ENCODE data around the gene ALG12. TPM values are rescaled to one million over a fixed set of nuclear protein-coding genes. Genes with fewer than 3 reads are reported as not detected.

ALG12 gene
- polyA plus RNA-seq, 1 donor from 2014 or later = 14.3 TPM

GRCh38 chr22:49958931-49959781, 40.9 kb upstream of the ALG12 start:
- peak overlapping the region; percentile 84 for H3K4me3 ChIP-seq (ENCODE audit: low read length)
- H3K9me2 ChIP-seq (ENCODE audit: insufficient read depth, low read length) = no peaks in the 10 kb centered on the region
- H4K20me1 ChIP-seq (ENCODE audit: insufficient read depth) = no peaks in the 10 kb centered on the region
- no peak for TF ChIP-seq CTCF (IDR thresholded peaks at IDR 0.05; ENCODE audit: poor library complexity, severe bottlenecking)
- TF ChIP-seq MXI1 (conservative IDR thresholded peaks at IDR 0.05; ENCODE audit: poor library complexity, severe bottlenecking) = no peak
- no peak for TF ChIP-seq RAD21 (conservative IDR thresholded peaks at IDR 0.05)
- TF ChIP-seq EP300 (conservative IDR thresholded peaks at IDR 0.05; ENCODE audit: poor library complexity, severe bottlenecking) = no peak
- TF ChIP-seq EZH2 (IDR thresholded peaks at IDR 0.05; ENCODE audit: borderline replicate concordance, insufficient read depth, low read length, poor library complexity, severe bottlenecking) = no peak
- TF ChIP-seq POLR2AphosphoS5 (IDR thresholded peaks at IDR 0.05) = no peak
- TF ChIP-seq TAF1 (IDR thresholded peaks at IDR 0.05; ENCODE audit: low read depth) = no peak
- TF ChIP-seq REST (IDR thresholded peaks at IDR 0.05; ENCODE audit: borderline replicate concordance) = no peak
- no peak overlapping the region for H3K9ac ChIP-seq (ENCODE audit: low read length)
- no peaks in the 10 kb centered on the region for H3K27me3 ChIP-seq (ENCODE audit: insufficient read depth, low read depth, low read length)
- no peak overlapping the region for H3K27ac ChIP-seq (ENCODE audit: low read length)
- H3K4me2 ChIP-seq (ENCODE audit: low read length) = no peak overlapping the region
- no peaks in the 10 kb centered on the region for H3F3A ChIP-seq (ENCODE audit: insufficient read depth, low read length, poor library complexity, severe bottlenecking)
- H3K79me2 ChIP-seq (replicated peaks; ENCODE audit: insufficient read depth, low read length) = no peaks in the 10 kb centered on the region
- H3K9me3 ChIP-seq (ENCODE audit: low read length) = no peaks in the 10 kb centered on the region
- no peaks in the 10 kb centered on the region for H3K36me3 ChIP-seq (ENCODE audit: insufficient read depth, low read length)
- no peak overlapping the region for H2AFZ ChIP-seq (ENCODE audit: low read depth, low read length)

GRCh38 chr22:49958366-49958921, 40.2 kb upstream of the ALG12 start:
- H3K27ac ChIP-seq (ENCODE audit: low read length) = no peak overlapping the region
- no peak overlapping the region for H2AFZ ChIP-seq (ENCODE audit: low read depth, low read length)
- H3K79me2 ChIP-seq (replicated peaks; ENCODE audit: insufficient read depth, low read length) = no peaks in the 10 kb centered on the region
- H3K36me3 ChIP-seq (ENCODE audit: insufficient read depth, low read length) = no peaks in the 10 kb centered on the region
- H4K20me1 ChIP-seq (ENCODE audit: insufficient read depth) = no peaks in the 10 kb centered on the region
- H3K4me2 ChIP-seq (ENCODE audit: low read length) = no peak overlapping the region
- H3K9ac ChIP-seq (ENCODE audit: low read length) = no peak overlapping the region
- no peaks in the 10 kb centered on the region for H3K9me2 ChIP-seq (ENCODE audit: insufficient read depth, low read length)
- H3K4me3 ChIP-seq (ENCODE audit: low read length) = no peak overlapping the region
- H3F3A ChIP-seq (ENCODE audit: insufficient read depth, low read length, poor library complexity, severe bottlenecking) = no peaks in the 10 kb centered on the region
- TF ChIP-seq CTCF (IDR thresholded peaks at IDR 0.05; ENCODE audit: poor library complexity, severe bottlenecking) = no peak
- TF ChIP-seq EP300 (conservative IDR thresholded peaks at IDR 0.05; ENCODE audit: poor library complexity, severe bottlenecking) = no peak
- TF ChIP-seq SMC3 (conservative IDR thresholded peaks at IDR 0.05; ENCODE audit: poor library complexity) = no peak
- TF ChIP-seq EZH2 (IDR thresholded peaks at IDR 0.05; ENCODE audit: borderline replicate concordance, insufficient read depth, low read length, poor library complexity, severe bottlenecking) = no peak
- no peak for TF ChIP-seq TAF1 (IDR thresholded peaks at IDR 0.05; ENCODE audit: low read depth)
- TF ChIP-seq REST (IDR thresholded peaks at IDR 0.05; ENCODE audit: borderline replicate concordance) = no peak
- no peak for TF ChIP-seq POLR2AphosphoS5 (IDR thresholded peaks at IDR 0.05)
- no peak for TF ChIP-seq MXI1 (conservative IDR thresholded peaks at IDR 0.05; ENCODE audit: poor library complexity, severe bottlenecking)
- TF ChIP-seq RAD21 (conservative IDR thresholded peaks at IDR 0.05) = no peak
- H3K9me3 ChIP-seq (ENCODE audit: low read length) = no peaks in the 10 kb centered on the region
- no peaks in the 10 kb centered on the region for H3K27me3 ChIP-seq (ENCODE audit: insufficient read depth, low read depth, low read length)

Data from neural cell (in vitro differentiated cells).